ENCODE results near the gene GNA15.
"Not testable (repeated sequence)": the region's sequence is repeated elsewhere in the genome, so short reads cannot be mapped to it uniquely, and the experiment has no call there.

The GNA15 gene

DNA sequence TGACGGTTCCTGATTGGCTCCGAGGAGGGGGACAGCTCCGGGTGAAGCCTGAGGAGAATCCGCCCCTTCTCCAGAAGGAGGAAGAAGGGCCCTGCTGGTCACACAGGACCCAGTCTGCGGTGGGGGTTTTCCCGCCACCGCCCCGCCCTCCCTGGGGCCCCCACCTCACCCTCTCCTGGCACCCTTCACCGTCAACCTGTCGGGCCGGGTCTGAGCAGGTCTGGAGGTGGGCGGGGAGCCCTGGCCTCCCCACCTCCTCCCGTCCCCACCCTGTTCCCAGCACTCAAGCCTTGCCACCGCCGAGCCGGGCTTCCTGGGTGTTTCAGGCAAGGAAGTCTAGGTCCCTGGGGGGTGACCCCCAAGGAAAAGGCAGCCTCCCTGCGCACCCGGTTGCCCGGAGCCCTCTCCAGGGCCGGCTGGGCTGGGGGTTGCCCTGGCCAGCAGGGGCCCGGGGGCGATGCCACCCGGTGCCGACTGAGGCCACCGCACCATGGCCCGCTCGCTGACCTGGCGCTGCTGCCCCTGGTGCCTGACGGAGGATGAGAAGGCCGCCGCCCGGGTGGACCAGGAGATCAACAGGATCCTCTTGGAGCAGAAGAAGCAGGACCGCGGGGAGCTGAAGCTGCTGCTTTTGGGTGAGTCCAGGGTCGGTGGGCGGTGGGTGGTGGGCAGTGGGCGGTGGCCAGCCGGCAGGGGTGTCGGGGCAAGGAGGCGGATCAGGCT lies at the start of gene GNA15:
GNA15 (plus strand) TSS at position 73 of the 723 bp plus-strand sequence; CDS start at position 491, 418 bp downstream.
- DNase-seq, result no peak

DNA sequence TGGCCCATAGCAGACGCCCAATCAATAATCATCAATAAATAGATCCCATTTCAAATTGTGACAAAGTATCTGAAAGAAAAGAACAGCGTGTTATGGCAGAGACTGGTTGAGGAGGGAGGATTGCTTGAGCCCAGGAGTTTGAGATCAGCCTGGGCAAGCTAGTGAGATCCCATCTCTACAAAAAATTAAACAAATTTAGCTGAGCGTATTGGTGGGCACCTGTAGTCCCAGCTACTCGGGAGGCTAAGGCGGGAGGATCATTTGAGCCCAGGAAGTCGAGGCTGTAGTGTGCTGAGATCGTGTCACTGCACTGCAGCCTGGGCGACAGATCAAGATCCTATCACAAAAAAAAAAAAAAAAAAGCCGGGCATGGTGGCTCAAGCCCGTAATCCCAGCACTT lies 48.1 kb upstream of the GNA15 start:
- no peak for DNase-seq

- DNase-seq, result not testable (repeated sequence)
Observed at GRCh38 chr19:3089299-3089855, 46.5 kb upstream of the GNA15 start.

GRCh38 chr19:3094601-3095440 lies 41.0 kb upstream of the GNA15 start:
- DNase-seq, result no peak

DNA sequence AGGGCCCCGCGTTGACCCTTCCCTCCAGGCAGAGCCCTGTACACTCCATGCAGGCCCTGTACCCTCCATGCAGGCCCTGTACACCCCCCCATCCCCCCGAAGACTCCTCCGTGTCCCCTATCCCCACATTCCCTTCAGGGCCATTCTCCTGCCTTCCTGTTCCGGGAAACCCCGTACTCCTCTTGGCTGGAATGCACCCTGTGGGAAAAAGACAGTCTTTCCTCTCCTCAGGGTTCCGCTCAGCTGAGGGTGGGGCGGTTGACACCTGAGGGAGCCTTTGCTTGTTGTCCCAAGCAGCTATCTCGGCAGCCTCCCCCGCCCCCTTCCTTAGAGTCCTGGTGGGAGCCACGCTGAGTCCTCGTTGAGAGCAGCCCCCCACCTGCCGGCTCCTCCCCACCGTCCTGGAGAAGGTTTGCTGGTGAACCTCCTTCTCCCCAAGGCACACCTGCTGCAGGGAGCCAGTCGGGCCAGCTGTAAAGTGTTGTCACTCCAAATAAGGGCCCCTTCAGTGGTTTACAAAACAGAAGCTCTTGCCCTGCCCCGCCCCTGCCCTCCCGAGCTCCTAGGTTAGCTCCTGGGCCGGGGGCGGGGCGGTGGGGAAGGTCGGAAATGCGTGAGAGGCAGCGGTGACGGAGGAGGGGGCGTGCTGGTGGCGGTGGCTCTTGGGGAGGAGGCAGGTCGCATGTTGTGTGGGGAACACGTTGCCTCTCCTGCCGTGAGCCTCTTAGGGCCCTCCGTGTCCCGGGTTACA lies 40.2 kb upstream of the GNA15 start:
- DNase-seq, result no peak

- DNase-seq, result no peak
Observed at GRCh38 chr19:3096267-3096901, 39.4 kb upstream of the GNA15 start.

- DNase-seq, result no peak
Observed at GRCh38 chr19:3096902-3097326, 38.9 kb upstream of the GNA15 start.

DNA sequence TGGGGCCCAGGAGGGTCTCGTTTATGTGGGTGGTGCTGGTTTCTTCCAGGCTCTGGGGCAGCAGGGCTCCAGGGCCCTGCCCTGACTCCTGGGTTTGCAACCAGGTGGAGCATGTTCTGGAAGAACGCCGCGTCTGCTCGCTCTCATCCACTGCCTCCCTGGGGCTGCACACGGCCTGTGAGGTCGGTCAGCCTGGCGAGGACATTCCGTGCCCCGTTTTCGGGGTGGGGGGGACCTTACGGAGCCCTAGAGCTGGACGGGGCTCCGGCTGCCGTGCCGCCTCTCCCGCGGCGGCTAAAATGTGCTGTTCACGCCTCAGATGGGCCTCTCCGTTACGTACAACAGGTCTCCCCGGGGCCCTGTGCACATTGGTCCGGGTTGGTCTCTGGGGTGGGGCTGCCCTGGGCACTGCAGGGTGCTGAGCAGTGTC lies 38.4 kb upstream of the GNA15 start:
- no peak for DNase-seq

GRCh38 chr19:3098141-3098514 lies 37.7 kb upstream of the GNA15 start:
- no peak for DNase-seq

GRCh38 chr19:3098515-3099346 lies 37.1 kb upstream of the GNA15 start:
- no peak for DNase-seq

DNA sequence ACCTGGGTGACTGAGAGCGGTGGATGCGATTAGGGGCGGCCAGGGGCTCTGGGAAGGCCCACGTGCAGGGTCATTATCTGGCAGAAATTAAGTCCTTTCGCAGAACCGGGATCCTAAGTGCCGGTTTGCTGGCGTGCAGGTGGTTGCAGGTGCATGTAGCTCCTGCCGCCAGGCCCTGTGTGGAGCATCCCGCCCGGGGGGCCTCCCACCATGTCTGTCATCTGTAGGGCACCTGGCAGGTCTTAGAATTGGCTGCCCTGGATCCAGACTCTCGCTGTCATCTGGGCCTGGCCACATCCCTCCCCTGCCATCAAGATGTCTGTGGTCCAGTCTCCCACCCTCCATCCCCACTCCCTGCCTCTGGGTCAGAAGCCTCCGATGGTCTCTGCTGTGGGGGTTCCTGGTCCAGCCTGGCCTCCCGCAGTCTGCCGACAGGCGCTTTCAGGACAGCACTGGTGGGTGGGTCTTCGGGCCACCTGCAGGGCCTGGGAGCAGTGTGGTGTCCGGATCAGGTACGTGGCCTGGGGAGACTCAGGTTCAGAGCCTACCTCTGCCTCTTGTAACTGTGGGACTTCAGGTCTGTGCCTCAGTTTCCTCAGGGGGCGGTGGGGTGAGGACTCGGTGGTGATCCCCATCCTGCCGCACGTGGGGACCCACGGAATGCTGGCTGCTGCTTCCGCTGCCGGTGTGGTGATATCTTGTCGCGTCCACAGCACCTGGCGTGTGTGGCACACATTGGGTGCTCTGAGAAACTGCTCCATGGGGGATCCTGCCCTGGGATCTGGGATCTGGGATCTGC lies 36.3 kb upstream of the GNA15 start:
- no peak for DNase-seq

GRCh38 chr19:3100331-3100730 lies 35.5 kb upstream of the GNA15 start:
- DNase-seq, result no peak

GRCh38 chr19:3100747-3101730 lies 34.8 kb upstream of the GNA15 start:
- no peak for DNase-seq

DNA sequence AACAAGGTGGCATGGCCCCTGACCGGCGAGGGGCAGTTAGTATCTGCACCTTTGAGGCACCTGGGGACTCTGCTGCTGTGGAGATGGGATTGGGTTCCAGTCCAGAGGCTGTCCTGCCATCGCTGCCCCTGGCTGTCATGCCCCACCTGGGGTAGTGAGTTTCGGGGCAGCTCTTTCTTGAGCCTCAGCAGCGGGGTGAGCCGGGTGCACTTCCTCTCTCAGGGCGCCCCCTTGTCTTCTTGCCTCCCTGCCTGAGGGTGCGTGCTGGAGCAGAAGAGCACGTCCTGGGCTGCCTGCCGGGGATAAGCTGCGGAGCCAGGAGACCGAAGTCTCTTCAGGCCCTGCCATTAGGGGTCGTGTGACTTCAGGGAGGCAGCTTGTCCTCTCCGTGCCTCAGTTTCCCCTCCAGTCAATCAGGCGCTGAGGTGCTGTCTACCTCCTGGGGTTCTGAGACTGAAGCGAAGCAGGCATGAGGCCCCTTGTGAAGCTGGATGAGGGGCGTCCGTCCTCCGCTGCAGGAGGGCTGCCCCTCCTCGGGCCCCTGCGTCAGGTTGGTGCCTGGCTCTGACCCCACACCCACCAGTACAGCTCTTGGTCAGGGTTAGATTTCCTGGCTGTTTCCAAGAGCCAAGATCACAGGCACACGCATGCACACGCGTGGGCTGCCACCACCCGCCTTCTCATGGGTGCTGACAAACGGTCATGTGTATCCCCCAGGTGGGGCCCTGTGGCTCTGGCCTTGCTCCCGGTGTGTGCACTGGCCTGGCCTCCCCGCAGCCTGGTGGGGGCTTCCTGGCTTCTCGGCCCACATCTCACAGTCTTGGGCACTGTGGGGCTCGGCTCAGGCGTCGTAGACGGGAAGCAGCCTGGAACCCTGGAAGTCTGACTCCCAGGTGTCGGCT lies 33.3 kb upstream of the GNA15 start:
- no peak for DNase-seq

- no peak for DNase-seq
Observed at GRCh38 chr19:3104708-3104983, 31.2 kb upstream of the GNA15 start.

GRCh38 chr19:3105641-3106508 lies 30.0 kb upstream of the GNA15 start:
- no peak for DNase-seq

DNA sequence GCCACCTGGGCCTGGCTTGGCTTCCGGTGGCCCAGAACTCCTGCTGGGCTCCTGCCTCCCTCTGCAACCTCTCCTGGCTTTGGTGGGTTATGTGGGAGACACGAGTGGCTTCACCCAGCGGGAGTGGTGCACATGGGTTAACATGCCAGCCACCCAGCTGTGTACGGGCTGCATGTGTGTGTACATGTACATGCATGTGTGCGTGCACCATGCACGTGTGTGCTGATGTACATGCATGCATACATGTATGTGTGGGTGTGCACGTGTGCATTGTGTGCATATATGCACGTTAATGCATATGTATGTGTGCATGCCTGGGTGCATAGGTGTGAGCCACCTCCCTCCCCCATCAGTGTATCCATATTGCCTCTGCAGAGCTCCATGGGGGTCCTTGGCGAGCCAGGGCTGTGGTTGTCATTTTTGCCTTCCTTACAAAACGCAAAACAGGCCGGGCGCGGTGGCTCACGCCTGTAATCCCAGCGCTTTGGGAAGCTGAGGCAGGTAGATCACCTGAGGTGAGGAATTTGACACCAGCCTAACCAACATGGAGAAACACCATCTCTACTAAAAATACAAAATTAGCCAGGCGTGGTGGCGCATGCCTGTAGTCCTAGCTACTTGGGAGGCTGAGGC lies 29.2 kb upstream of the GNA15 start:
- no peak for DNase-seq
